SK-N-SH (cell line): ENCODE measurements around the gene GATB. TPM values are rescaled to one million over a fixed set of nuclear protein-coding genes. Genes with fewer than 3 reads are reported as not detected.

Experiments used
- CTCF ChIA-PET: fragments of 300-600, 350-600 bp; formaldehyde crosslinking; extraction: SDS; loops from one replicate; lab custom pipeline; 2021; lab: Yijun Ruan, JAX
- POLR2A ChIA-PET: fragments of 350-600 bp; sonication (Branson Sonifier 250); formaldehyde crosslinking; extraction: SDS; loops from one replicate; lab custom pipeline; 2020; ENCODE audit warnings: antibody characterized with exemption, inconsistent platforms; lab: Yijun Ruan, JAX
- DNase-seq: peaks from one replicate; pipeline ENCODE4 v3.0.0; 2012
- H2AFZ ChIP-seq: fragments of 200-600 bp; sonication (generic); 2 replicates; pipeline ENCODE4 v1.8.1; 2016; ENCODE audit warnings: antibody characterized with exemption, mild to moderate bottlenecking, low read depth
- H3F3A ChIP-seq: fragments of 200-600 bp; sonication (generic); replicated peaks from 2 replicates; pipeline ENCODE3; 2016; ENCODE audit warnings: antibody characterized with exemption, mild to moderate bottlenecking; ENCODE audit not compliant: insufficient read depth
- H3K27ac ChIP-seq, 2 experiments: fragments of 200-500 bp in 1 of 2; fragments of 200-600 bp in 1 of 2; sonication (Bioruptor generic) in 1 of 2; sonication (generic), shearing (Covaris generic) in 1 of 2; 2 replicates each; pipeline versions ENCODE4 v1.5.1 to v1.6.1; 2014 to 2016; ENCODE audit warnings: low read depth in 2 of 2, inconsistent platforms in 1 of 2, low read length in 1 of 2, mild to moderate bottlenecking in 1 of 2, mixed read lengths in 1 of 2
- H3K27me3 ChIP-seq: fragments of 200-600 bp; sonication (generic), shearing (Covaris generic); 2 replicates; pipeline ENCODE4 v1.6.1; 2016; ENCODE audit warnings: mixed run types; ENCODE audit not compliant: insufficient read depth
- H3K36me3 ChIP-seq, 2 experiments: fragments of 200-500 bp in 1 of 2; fragments of 200-600 bp in 1 of 2; sonication (Bioruptor generic) in 1 of 2; sonication (generic) in 1 of 2; replicated peaks in 1 of 2; 2 replicates each; pipeline versions ENCODE3 to v1.5.1; 2014 to 2016; ENCODE audit warnings: low read length in 1 of 2, mild to moderate bottlenecking in 1 of 2; ENCODE audit not compliant: insufficient read depth in 2 of 2, control insufficient read depth in 1 of 2
- H3K4me1 ChIP-seq, 2 experiments: fragments of 200-500 bp in 1 of 2; fragments of 200-600 bp in 1 of 2; sonication (Bioruptor generic) in 1 of 2; sonication (generic), shearing (Covaris generic) in 1 of 2; 2 replicates each; pipeline versions ENCODE4 v1.5.1 to v1.6.1; 2014 to 2016; ENCODE audit warnings: low read depth in 1 of 2, low read length in 1 of 2, mixed run types in 1 of 2; ENCODE audit not compliant: insufficient read depth in 2 of 2, control insufficient read depth in 1 of 2
- H3K4me2 ChIP-seq: fragments of 200-600 bp; sonication (generic), shearing (Covaris generic); 2 replicates; pipeline ENCODE4 v1.6.1; 2017; ENCODE audit warnings: mixed run types
- H3K4me3 ChIP-seq, 2 experiments: fragments of 200-500 bp in 1 of 2; fragments of 200-600 bp in 1 of 2; sonication (Bioruptor generic) in 1 of 2; sonication (generic), shearing (Covaris generic) in 1 of 2; 2 replicates each; pipeline versions ENCODE4 v1.5.1 to v1.8.1; 2014 to 2016; ENCODE audit warnings: low read depth in 2 of 2, inconsistent platforms in 1 of 2, low read length in 1 of 2, mild to moderate bottlenecking in 1 of 2, mixed read lengths in 1 of 2, moderate library complexity in 1 of 2
- H3K79me2 ChIP-seq: fragments of 200-600 bp; sonication (generic); 2 replicates; pipeline ENCODE4 v1.8.1; 2017; ENCODE audit warnings: mild to moderate bottlenecking; ENCODE audit not compliant: insufficient read depth
- H3K9ac ChIP-seq: fragments of 200-600 bp; sonication (generic); 2 replicates; pipeline ENCODE4 v1.6.1; 2017; ENCODE audit warnings: mixed run types
- H3K9me2 ChIP-seq: fragments of 200-600 bp; sonication (generic); 2 replicates; pipeline ENCODE4 v1.6.1; 2017; ENCODE audit warnings: mixed run types
- H3K9me3 ChIP-seq: fragments of 200-600 bp; sonication (generic); 2 replicates; pipeline ENCODE4 v1.6.1; 2017; ENCODE audit warnings: mixed run types, mild to moderate bottlenecking, moderate library complexity
- H4K20me1 ChIP-seq: fragments of 200-600 bp; sonication (generic); 2 replicates; pipeline ENCODE4 v1.6.1; 2017; ENCODE audit warnings: mild to moderate bottlenecking, mixed run types; ENCODE audit not compliant: insufficient read depth
- CHD2 ChIP-seq: fragments of 150-350 bp; IDR thresholded peaks from 2 replicates; pipeline ENCODE4 v1.6.1; 2018; ENCODE audit warnings: low read length; ENCODE audit not compliant: partially characterized antibody
- ELF1 ChIP-seq: IDR thresholded peaks from 2 replicates; pipeline ENCODE4 v1.4.0; 2012
- EP300 ChIP-seq, 2 experiments: IDR thresholded peaks; 2 replicates each; pipeline versions ENCODE4 v1.4.0 to v1.6.1; 2012; ENCODE audit warnings: borderline replicate concordance in 1 of 2, low read depth in 1 of 2, low read length in 1 of 2
- EZH2phosphoT487 ChIP-seq: fragments of 200-600 bp; sonication (generic); IDR thresholded peaks from 2 replicates; pipeline ENCODE4 v1.6.1; 2017; ENCODE audit warnings: low read depth, mixed run types, mild to moderate bottlenecking, antibody characterized with exemption, moderate library complexity, borderline replicate concordance
- FOXM1 ChIP-seq: IDR thresholded peaks from 2 replicates; pipeline ENCODE4 v1.4.0; 2012; ENCODE audit warnings: low read depth, mild to moderate bottlenecking
- JUND ChIP-seq: IDR thresholded peaks from 2 replicates; pipeline ENCODE4 v1.4.0; 2012
- MXI1 ChIP-seq: IDR thresholded peaks from 2 replicates; pipeline ENCODE4 v1.6.1; 2012; ENCODE audit warnings: mild to moderate bottlenecking, low read depth, low read length, improper control_type of control experiment
- NFIC ChIP-seq: IDR thresholded peaks from 2 replicates; pipeline ENCODE4 v1.4.0; 2012; ENCODE audit warnings: borderline replicate concordance
- NRF1 ChIP-seq: IDR thresholded peaks from 2 replicates; pipeline ENCODE4 v1.6.1; 2012; ENCODE audit warnings: low read depth, mild to moderate bottlenecking, low read length
- POLR2AphosphoS5 ChIP-seq: IDR thresholded peaks from 2 replicates; pipeline ENCODE4 v1.6.1; 2012; ENCODE audit warnings: low read depth, low read length
- RCOR1 ChIP-seq: fragments of 150-350 bp; IDR thresholded peaks from 2 replicates; pipeline ENCODE4 v1.6.1; 2017; ENCODE audit warnings: antibody characterized with exemption, low read length
- RFX5 ChIP-seq: IDR thresholded peaks from 2 replicates; pipeline ENCODE4 v1.6.1; 2012; ENCODE audit warnings: mild to moderate bottlenecking, improper control_type of control experiment, low read length
- SIN3A ChIP-seq: IDR thresholded peaks from 2 replicates; pipeline ENCODE4 v1.6.1; 2012; ENCODE audit warnings: low read depth, mild to moderate bottlenecking, low read length, moderate library complexity, borderline replicate concordance
- SMC3 ChIP-seq: IDR thresholded peaks from 2 replicates; pipeline ENCODE4 v1.6.1; 2012; ENCODE audit warnings: low read depth, low read length, improper control_type of control experiment
- TCF12 ChIP-seq: IDR thresholded peaks from 2 replicates; pipeline ENCODE4 v1.4.0; 2012
- TEAD4 ChIP-seq: IDR thresholded peaks from 2 replicates; pipeline ENCODE4 v1.4.0; 2012; ENCODE audit warnings: mild to moderate bottlenecking, borderline replicate concordance; ENCODE audit not compliant: insufficient read depth
- WGBS: methylation state at CpG from one replicate; pipeline ENCODE4 v1.1.6; 2017; ENCODE audit warnings: low lambda C conversion rate; 5-methylcytosine and 5-hydroxymethylcytosine counted together
- polyA plus RNA-seq, 3 experiments: library from polyadenylated mRNA; depleted of rRNA; stranded (reverse); fragments of >200 nt; gene quantifications; 2 replicates each; pipeline ENCODE4 v1.2.3, GENCODE V29; 2012
- TF ChIP-seq, protein P1 (sequence below): fragments of 150-350 bp; IDR thresholded peaks from 2 replicates; pipeline ENCODE4 v1.6.1; 2017; ENCODE audit warnings: antibody characterized with exemption, low read length, low read depth, borderline replicate concordance
- TF ChIP-seq, protein P2 (sequence below): IDR thresholded peaks from 2 replicates; pipeline ENCODE4 v1.4.0; 2012; ENCODE audit warnings: low read depth, borderline replicate concordance
- TF ChIP-seq, protein P3 (sequence below): IDR thresholded peaks from 2 replicates; pipeline ENCODE4 v1.4.0; 2012; ENCODE audit warnings: low read depth, borderline replicate concordance
- TF ChIP-seq, protein P4 (sequence below): IDR thresholded peaks from 2 replicates; pipeline ENCODE4 v1.4.0; 2012; ENCODE audit warnings: low read depth
- TF ChIP-seq, protein P5 (sequence below): IDR thresholded peaks from 2 replicates; pipeline ENCODE4; 2012

GATB gene
- polyA plus RNA-seq, 1 of the 3 experiments (the other 2 are of a cell fraction), result 28.1 TPM

DNA sequence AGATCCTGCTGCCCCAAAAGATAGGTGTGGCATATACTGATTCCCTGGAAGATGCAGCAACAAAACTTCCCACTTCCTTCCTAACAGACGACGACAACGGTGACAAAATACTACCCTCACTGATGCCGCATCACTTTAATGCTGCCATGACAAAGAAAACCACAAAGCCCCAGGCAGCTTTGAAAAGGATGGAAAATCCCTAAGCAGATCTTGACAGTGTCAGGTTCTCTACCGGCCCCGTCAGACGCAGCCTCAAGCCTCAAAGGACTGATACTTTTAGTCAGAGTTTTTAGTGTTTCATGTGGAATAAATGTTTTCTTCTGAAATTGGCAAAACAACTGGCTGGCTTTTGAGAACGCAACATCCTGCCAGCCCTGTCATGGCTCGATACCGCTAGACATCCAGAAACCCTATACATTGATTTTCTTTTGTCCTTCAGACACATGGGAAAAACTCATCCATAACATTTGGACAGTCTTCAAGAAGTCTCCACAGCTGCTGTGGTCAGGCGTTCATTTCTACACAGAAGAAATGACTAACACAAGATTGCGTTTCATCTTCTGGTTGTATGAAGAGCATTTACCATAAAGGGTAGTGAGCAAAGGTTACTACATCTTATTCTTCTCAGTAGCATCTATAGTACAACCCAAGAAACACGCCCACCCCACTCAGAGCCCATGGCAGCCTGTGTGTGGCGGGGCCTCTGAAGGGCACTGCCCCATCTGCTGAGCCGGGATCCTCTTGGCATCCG, 60.1 kb downstream of the GATB start:
- Histone ChIP-seq H3F3A (peaks cover 2% of the 10 kb centered on the region), H4K20me1 (no peaks in the 10 kb centered on the region), H3K4me3 (no peak overlapping the region), H3K9ac (no peak overlapping the region), H3K79me2 (no peaks in the 10 kb centered on the region), H3K27me3 (no peaks in the 10 kb centered on the region), H3K4me1 (no peaks in the 10 kb centered on the region), H3K9me3 (no peaks in the 10 kb centered on the region), H2AFZ (no peak overlapping the region), H3K36me3 (peaks cover 13 to 41% of the 10 kb centered on the region in 2 experiments), H3K4me2 (no peak overlapping the region), H3K27ac (no peak overlapping the region), H3K9me2 (no peaks in the 10 kb centered on the region)
- ChIA-PET POLR2A (no interaction called here), CTCF (no interaction called here)
- no peak for DNase-seq
- TF ChIP-seq, protein P1, sequence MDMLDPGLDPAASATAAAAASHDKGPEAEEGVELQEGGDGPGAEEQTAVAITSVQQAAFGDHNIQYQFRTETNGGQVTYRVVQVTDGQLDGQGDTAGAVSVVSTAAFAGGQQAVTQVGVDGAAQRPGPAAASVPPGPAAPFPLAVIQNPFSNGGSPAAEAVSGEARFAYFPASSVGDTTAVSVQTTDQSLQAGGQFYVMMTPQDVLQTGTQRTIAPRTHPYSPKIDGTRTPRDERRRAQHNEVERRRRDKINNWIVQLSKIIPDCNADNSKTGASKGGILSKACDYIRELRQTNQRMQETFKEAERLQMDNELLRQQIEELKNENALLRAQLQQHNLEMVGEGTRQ, result no peak
- no peak for TF ChIP-seq TEAD4
- TF ChIP-seq RFX5, result no peak
- TF ChIP-seq ELF1, result no peak
- TF ChIP-seq, protein P2, sequence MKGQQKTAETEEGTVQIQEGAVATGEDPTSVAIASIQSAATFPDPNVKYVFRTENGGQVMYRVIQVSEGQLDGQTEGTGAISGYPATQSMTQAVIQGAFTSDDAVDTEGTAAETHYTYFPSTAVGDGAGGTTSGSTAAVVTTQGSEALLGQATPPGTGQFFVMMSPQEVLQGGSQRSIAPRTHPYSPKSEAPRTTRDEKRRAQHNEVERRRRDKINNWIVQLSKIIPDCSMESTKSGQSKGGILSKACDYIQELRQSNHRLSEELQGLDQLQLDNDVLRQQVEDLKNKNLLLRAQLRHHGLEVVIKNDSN, result no peak
- no peak for TF ChIP-seq JUND
- TF ChIP-seq EP300 (IDR thresholded peaks at IDR 0.05; ENCODE audit: borderline replicate concordance in 1 of 2, low read depth in 1 of 2, low read length in 1 of 2), result no peak
- TF ChIP-seq NFIC, result no peak
- no peak for TF ChIP-seq TCF12
- no peak for TF ChIP-seq EZH2phosphoT487
- no peak for TF ChIP-seq NRF1
- WGBS, result 96% methylated on average over 16 of the region's 16 CpGs

DNA sequence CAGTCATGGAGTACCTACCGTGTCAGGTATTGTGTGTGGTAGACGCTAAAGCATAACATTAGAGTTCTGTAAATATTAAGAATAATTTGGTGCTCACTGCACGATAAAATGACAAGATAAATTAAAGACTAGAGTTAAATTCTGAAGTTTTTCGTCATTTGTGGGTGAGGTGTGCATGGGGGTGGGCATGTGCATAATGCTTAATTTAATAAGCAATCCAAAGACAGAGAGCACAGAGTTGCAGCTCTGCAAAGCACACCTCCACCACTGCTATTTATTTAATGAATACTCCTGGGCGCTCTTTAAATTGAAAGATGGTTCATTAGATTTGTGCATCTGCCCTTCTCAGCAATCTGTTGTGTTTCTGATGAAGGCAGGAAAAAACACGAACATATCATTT, 62.6 kb downstream of the GATB start:
- H3F3A ChIP-seq, result peaks cover 2% of the 10 kb centered on the region
- H3K9me2 ChIP-seq, result no peaks in the 10 kb centered on the region
- H3K27ac ChIP-seq, result no peak overlapping the region
- POLR2A ChIA-PET, result no interaction called here
- no peaks in the 10 kb centered on the region for H3K27me3 ChIP-seq
- H2AFZ ChIP-seq, result no peak overlapping the region
- peaks cover 13 to 38% of the 10 kb centered on the region in 2 experiments for H3K36me3 ChIP-seq
- no peak overlapping the region for H3K9ac ChIP-seq
- no peak overlapping the region for H3K4me3 ChIP-seq
- CTCF ChIA-PET, result no interaction called here
- H4K20me1 ChIP-seq, result no peaks in the 10 kb centered on the region
- H3K4me2 ChIP-seq, result no peak overlapping the region
- 94% methylated on average over 6 of the region's 6 CpGs for WGBS
- H3K4me1 ChIP-seq, result no peaks in the 10 kb centered on the region
- no peaks in the 10 kb centered on the region for H3K9me3 ChIP-seq
- no peaks in the 10 kb centered on the region for H3K79me2 ChIP-seq
- no peak for DNase-seq
- TF ChIP-seq FOXM1, result no peak
- no peak for TF ChIP-seq TEAD4
- TF ChIP-seq SMC3, result no peak
- TF ChIP-seq EP300 (IDR thresholded peaks at IDR 0.05; ENCODE audit: borderline replicate concordance in 1 of 2, low read depth in 1 of 2, low read length in 1 of 2), result no peak
- TF ChIP-seq CHD2, result no peak
- TF ChIP-seq, protein P3, sequence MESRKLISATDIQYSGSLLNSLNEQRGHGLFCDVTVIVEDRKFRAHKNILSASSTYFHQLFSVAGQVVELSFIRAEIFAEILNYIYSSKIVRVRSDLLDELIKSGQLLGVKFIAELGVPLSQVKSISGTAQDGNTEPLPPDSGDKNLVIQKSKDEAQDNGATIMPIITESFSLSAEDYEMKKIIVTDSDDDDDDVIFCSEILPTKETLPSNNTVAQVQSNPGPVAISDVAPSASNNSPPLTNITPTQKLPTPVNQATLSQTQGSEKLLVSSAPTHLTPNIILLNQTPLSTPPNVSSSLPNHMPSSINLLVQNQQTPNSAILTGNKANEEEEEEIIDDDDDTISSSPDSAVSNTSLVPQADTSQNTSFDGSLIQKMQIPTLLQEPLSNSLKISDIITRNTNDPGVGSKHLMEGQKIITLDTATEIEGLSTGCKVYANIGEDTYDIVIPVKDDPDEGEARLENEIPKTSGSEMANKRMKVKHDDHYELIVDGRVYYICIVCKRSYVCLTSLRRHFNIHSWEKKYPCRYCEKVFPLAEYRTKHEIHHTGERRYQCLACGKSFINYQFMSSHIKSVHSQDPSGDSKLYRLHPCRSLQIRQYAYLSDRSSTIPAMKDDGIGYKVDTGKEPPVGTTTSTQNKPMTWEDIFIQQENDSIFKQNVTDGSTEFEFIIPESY, result no peak
- TF ChIP-seq, protein P4, sequence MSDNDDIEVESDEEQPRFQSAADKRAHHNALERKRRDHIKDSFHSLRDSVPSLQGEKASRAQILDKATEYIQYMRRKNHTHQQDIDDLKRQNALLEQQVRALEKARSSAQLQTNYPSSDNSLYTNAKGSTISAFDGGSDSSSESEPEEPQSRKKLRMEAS, result no peak
- no peak for TF ChIP-seq SIN3A
- TF ChIP-seq, protein P5, sequence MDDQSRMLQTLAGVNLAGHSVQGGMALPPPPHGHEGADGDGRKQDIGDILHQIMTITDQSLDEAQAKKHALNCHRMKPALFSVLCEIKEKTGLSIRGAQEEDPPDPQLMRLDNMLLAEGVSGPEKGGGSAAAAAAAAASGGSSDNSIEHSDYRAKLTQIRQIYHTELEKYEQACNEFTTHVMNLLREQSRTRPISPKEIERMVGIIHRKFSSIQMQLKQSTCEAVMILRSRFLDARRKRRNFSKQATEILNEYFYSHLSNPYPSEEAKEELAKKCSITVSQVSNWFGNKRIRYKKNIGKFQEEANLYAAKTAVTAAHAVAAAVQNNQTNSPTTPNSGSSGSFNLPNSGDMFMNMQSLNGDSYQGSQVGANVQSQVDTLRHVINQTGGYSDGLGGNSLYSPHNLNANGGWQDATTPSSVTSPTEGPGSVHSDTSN, result no peak
- TF ChIP-seq POLR2AphosphoS5, result no peak
- TF ChIP-seq RCOR1, result no peak
- TF ChIP-seq MXI1, result no peak
